ENCODE measurements around the gene UBA6. TPM values are rescaled to one million over a fixed set of nuclear protein-coding genes. Genes with fewer than 3 reads are reported as not detected.

The UBA6 gene
- total RNA-seq, 1 donor from 2014 or later: 141 TPM

DNA sequence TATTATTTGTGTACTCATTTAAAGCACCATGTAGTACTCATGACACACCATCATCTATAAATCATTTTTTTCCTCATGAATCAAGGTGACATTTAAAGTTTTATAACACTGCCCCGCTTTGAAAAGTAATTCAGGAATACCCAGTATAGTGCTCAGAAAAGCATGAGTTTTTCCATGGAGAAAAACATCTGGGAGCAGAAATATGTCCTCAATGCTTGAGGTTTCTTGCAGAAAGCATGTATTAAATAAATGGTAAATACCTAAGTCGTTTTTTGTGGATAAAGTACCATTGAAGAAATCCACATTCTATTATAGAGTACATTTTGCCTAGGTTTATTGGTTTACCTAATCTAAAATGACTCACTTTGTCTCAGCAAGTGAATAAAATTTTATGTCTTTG, 66.2 kb downstream of the UBA6 start:
- no peaks in the 10 kb centered on the region for H3K27me3 Mint-ChIP-seq (ENCODE audit: low read depth, unreplicated experiment)
- H3K9ac ChIP-seq (ENCODE audit: low read length): no peak overlapping the region
- H3K79me2 ChIP-seq (ENCODE audit: insufficient read depth, low read length): no peaks in the 10 kb centered on the region
- H3K36me3 Mint-ChIP-seq (ENCODE audit: low read depth, unreplicated experiment): peaks cover 16% of the 10 kb centered on the region
- FAIRE-seq (no peak), DNase-seq (ENCODE audit: low read depth) (no peak)
- peaks cover 39% of the 10 kb centered on the region for H3K36me3 ChIP-seq (ENCODE audit: insufficient read depth, low read length)
- H4K20me1 ChIP-seq (ENCODE audit: insufficient read depth, low read length): no peaks in the 10 kb centered on the region
- TF ChIP-seq, protein P1, sequence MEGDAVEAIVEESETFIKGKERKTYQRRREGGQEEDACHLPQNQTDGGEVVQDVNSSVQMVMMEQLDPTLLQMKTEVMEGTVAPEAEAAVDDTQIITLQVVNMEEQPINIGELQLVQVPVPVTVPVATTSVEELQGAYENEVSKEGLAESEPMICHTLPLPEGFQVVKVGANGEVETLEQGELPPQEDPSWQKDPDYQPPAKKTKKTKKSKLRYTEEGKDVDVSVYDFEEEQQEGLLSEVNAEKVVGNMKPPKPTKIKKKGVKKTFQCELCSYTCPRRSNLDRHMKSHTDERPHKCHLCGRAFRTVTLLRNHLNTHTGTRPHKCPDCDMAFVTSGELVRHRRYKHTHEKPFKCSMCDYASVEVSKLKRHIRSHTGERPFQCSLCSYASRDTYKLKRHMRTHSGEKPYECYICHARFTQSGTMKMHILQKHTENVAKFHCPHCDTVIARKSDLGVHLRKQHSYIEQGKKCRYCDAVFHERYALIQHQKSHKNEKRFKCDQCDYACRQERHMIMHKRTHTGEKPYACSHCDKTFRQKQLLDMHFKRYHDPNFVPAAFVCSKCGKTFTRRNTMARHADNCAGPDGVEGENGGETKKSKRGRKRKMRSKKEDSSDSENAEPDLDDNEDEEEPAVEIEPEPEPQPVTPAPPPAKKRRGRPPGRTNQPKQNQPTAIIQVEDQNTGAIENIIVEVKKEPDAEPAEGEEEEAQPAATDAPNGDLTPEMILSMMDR (IDR thresholded peaks at IDR 0.05; ENCODE audit: insufficient read depth, low read depth, low read length): no peak
- TF ChIP-seq EZH2 (IDR thresholded peaks at IDR 0.05; ENCODE audit: insufficient read depth, low read length): no peak
- no peaks in the 10 kb centered on the region for H3K27me3 ChIP-seq (ENCODE audit: insufficient read depth, low read length)
- no peak overlapping the region for H2AFZ ChIP-seq (ENCODE audit: low read depth, low read length)
- no peaks in the 10 kb centered on the region for H3K9me3 Mint-ChIP-seq (ENCODE audit: unreplicated experiment)
- no peak overlapping the region for H3K4me2 ChIP-seq (ENCODE audit: low read length)
- no peak overlapping the region for H3K4me3 Mint-ChIP-seq (ENCODE audit: unreplicated experiment)
- H3K4me1 ChIP-seq (ENCODE audit: insufficient read depth, low read length): no peaks in the 10 kb centered on the region
- H3K9me3 ChIP-seq (ENCODE audit: insufficient read depth, low read depth, low read length): no peaks in the 10 kb centered on the region
- H3K4me3 ChIP-seq (ENCODE audit: insufficient read depth, low read depth, low read length): no peak overlapping the region
- no peaks in the 10 kb centered on the region for H3K4me1 Mint-ChIP-seq (ENCODE audit: low read depth, unreplicated experiment)
- no peak overlapping the region for H3K27ac ChIP-seq (ENCODE audit: low read depth, low read length)
- no peak overlapping the region for H3K27ac Mint-ChIP-seq (ENCODE audit: unreplicated experiment)

DNA sequence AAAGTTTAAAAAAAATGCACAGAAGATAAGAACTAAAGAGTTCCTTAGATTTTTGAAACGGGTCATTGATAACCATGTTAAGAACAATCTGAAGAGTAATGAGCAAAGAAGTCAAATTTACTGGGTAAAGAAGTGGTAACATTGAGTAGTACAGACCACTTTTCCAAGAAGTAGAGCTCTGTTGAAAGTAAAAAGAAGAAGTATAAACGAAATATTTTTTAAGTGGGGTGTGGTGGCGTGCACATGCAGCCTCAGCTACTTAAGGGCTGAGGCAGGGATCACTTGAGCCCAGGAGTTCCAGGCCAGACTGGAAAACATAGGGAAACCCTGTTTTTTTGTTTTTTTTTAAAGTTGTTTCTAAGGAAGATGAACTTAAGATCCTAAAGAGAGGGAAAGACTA, 68.5 kb downstream of the UBA6 start:
- Mint-ChIP-seq H3K4me1 (ENCODE audit: low read depth, unreplicated experiment) (no peaks in the 10 kb centered on the region), H3K36me3 (ENCODE audit: low read depth, unreplicated experiment) (peaks cover 8% of the 10 kb centered on the region), H3K9me3 (ENCODE audit: unreplicated experiment) (no peaks in the 10 kb centered on the region), H3K4me3 (ENCODE audit: unreplicated experiment) (no peak overlapping the region), H3K27ac (ENCODE audit: unreplicated experiment) (no peak overlapping the region), H3K27me3 (ENCODE audit: low read depth, unreplicated experiment) (no peaks in the 10 kb centered on the region)
- no peak overlapping the region for H3K4me2 ChIP-seq (ENCODE audit: low read length)
- TF ChIP-seq, protein P1 (IDR thresholded peaks at IDR 0.05; ENCODE audit: insufficient read depth, low read depth, low read length): no peak
- no peak for TF ChIP-seq EZH2 (IDR thresholded peaks at IDR 0.05; ENCODE audit: insufficient read depth, low read length)
- DNase-seq (ENCODE audit: low read depth) (no peak), FAIRE-seq (no peak)
- H3K4me3 ChIP-seq (ENCODE audit: insufficient read depth, low read depth, low read length): no peak overlapping the region
- H3K4me1 ChIP-seq (ENCODE audit: insufficient read depth, low read length): no peaks in the 10 kb centered on the region
- no peak overlapping the region for H3K9ac ChIP-seq (ENCODE audit: low read length)
- no peaks in the 10 kb centered on the region for H3K27me3 ChIP-seq (ENCODE audit: insufficient read depth, low read length)
- H2AFZ ChIP-seq (ENCODE audit: low read depth, low read length): no peak overlapping the region
- no peaks in the 10 kb centered on the region for H4K20me1 ChIP-seq (ENCODE audit: insufficient read depth, low read length)
- no peaks in the 10 kb centered on the region for H3K79me2 ChIP-seq (ENCODE audit: insufficient read depth, low read length)
- H3K27ac ChIP-seq (ENCODE audit: low read depth, low read length): no peak overlapping the region
- H3K9me3 ChIP-seq (ENCODE audit: insufficient read depth, low read depth, low read length): no peaks in the 10 kb centered on the region
- peaks cover 48% of the 10 kb centered on the region for H3K36me3 ChIP-seq (ENCODE audit: insufficient read depth, low read length)

DNA sequence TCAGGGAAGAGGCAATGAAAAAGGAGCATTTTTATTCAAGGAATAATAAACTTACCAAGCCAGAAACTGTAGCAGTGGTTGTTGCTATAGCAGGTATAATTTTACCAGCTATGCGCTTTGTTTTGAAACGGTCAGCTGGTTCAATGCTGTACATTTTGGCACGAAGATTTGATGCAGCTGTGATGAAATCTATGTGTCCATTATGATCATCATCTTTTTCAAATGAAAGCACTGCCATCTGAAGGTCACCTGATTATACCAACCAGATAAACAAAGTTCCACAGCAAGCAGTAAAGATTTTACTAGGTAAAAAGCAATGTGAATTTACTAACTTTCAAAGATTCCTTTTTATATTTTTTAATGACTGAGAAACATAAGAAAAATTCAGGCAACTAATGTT, 76.0 kb downstream of the UBA6 start:
- no peaks in the 10 kb centered on the region for H3K9me3 ChIP-seq (ENCODE audit: insufficient read depth, low read depth, low read length)
- H3K9ac ChIP-seq (ENCODE audit: low read length): no peak overlapping the region
- H3K4me2 ChIP-seq (ENCODE audit: low read length): no peak overlapping the region
- no peak for FAIRE-seq
- H3K27ac ChIP-seq (ENCODE audit: low read depth, low read length): no peak overlapping the region
- no peak for DNase-seq (ENCODE audit: low read depth)
- no peaks in the 10 kb centered on the region for H3K79me2 ChIP-seq (ENCODE audit: insufficient read depth, low read length)
- Mint-ChIP-seq H3K4me3 (ENCODE audit: unreplicated experiment) (no peak overlapping the region), H3K27me3 (ENCODE audit: low read depth, unreplicated experiment) (no peaks in the 10 kb centered on the region), H3K4me1 (ENCODE audit: low read depth, unreplicated experiment) (no peaks in the 10 kb centered on the region), H3K36me3 (ENCODE audit: low read depth, unreplicated experiment) (peaks cover 3% of the 10 kb centered on the region), H3K9me3 (ENCODE audit: unreplicated experiment) (no peaks in the 10 kb centered on the region), H3K27ac (ENCODE audit: unreplicated experiment) (no peak overlapping the region)
- TF ChIP-seq, protein P1 (IDR thresholded peaks at IDR 0.05; ENCODE audit: insufficient read depth, low read depth, low read length): no peak
- TF ChIP-seq EZH2 (IDR thresholded peaks at IDR 0.05; ENCODE audit: insufficient read depth, low read length): no peak
- H3K4me1 ChIP-seq (ENCODE audit: insufficient read depth, low read length): no peaks in the 10 kb centered on the region
- no peak overlapping the region for H3K4me3 ChIP-seq (ENCODE audit: insufficient read depth, low read depth, low read length)
- no peaks in the 10 kb centered on the region for H4K20me1 ChIP-seq (ENCODE audit: insufficient read depth, low read length)
- peaks cover 40% of the 10 kb centered on the region for H3K36me3 ChIP-seq (ENCODE audit: insufficient read depth, low read length)
- H3K27me3 ChIP-seq (ENCODE audit: insufficient read depth, low read length): no peaks in the 10 kb centered on the region
- no peak overlapping the region for H2AFZ ChIP-seq (ENCODE audit: low read depth, low read length)

All from astrocyte (in vitro differentiated cells and primary cell).